ENCODE measurements around the gene HGF.

The HGF gene

GRCh38 chr7:81715984-81716588 lies 53.8 kb downstream of the HGF start:
- no peak for DNase-seq

- no peak for DNase-seq
These were observed 55.5 kb downstream of the HGF start for GRCh38 chr7:81714306-81714705.

GRCh38 chr7:81710751-81711150 lies 59.1 kb downstream of the HGF start:
- DNase-seq, result no peak

GRCh38 chr7:81709836-81710235 lies 60.0 kb downstream of the HGF start:
- DNase-seq, result no peak

GRCh38 chr7:81707966-81708365 lies 61.9 kb downstream of the HGF start:
- no peak for DNase-seq

GRCh38 chr7:81707196-81707595 lies 62.7 kb downstream of the HGF start:
- DNase-seq, result no peak

GRCh38 chr7:81705206-81705605 lies 64.6 kb downstream of the HGF start:
- DNase-seq, result no peak

- DNase-seq, result no peak
These were observed 65.3 kb downstream of the HGF start for GRCh38 chr7:81704595-81704994.

GRCh38 chr7:81698965-81699364 lies 70.9 kb downstream of the HGF start:
- DNase-seq, result no peak

GRCh38 chr7:81694711-81695110 lies 75.1 kb downstream of the HGF start:
- no peak for DNase-seq

GRCh38 chr7:81693894-81694293 lies 76.0 kb downstream of the HGF start:
- DNase-seq, result no peak

GRCh38 chr7:81693080-81693479 lies 76.8 kb downstream of the HGF start:
- no peak for DNase-seq

- DNase-seq, result no peak
These were observed 77.5 kb downstream of the HGF start for GRCh38 chr7:81692146-81692905.

- no peak for DNase-seq
These were observed 78.5 kb downstream of the HGF start for GRCh38 chr7:81691199-81691821.

GRCh38 chr7:81690688-81691087 lies 79.2 kb downstream of the HGF start:
- DNase-seq, result no peak

- DNase-seq, result no peak
These were observed 79.6 kb downstream of the HGF start for GRCh38 chr7:81690251-81690650.

GRCh38 chr7:81688622-81689411 lies 81.0 kb downstream of the HGF start:
- no peak for DNase-seq

GRCh38 chr7:81687062-81687461 lies 82.8 kb downstream of the HGF start:
- no peak for DNase-seq

- no peak for DNase-seq
These were observed 84.5 kb downstream of the HGF start for GRCh38 chr7:81685270-81685868.

GRCh38 chr7:81684514-81685269 lies 85.2 kb downstream of the HGF start:
- DNase-seq, result no peak

GRCh38 chr7:81684033-81684432 lies 85.8 kb downstream of the HGF start:
- DNase-seq, result no peak

- no peak for DNase-seq
These were observed 87.0 kb downstream of the HGF start for GRCh38 chr7:81682873-81683272.
